ENCODE measurements around the gene USE1.

- TF ChIP-seq CTCF (conservative IDR thresholded peaks at IDR 0.05; ENCODE audit: low read depth, low read length) (no peak), CEBPB (IDR thresholded peaks at IDR 0.05; ENCODE audit: low read depth, low read length) (no peak), POLR2A (IDR thresholded peaks at IDR 0.05; ENCODE audit: low read depth, low read length) (no peak), MXI1 (IDR thresholded peaks at IDR 0.05; ENCODE audit: borderline replicate concordance, low read depth, low read length) (no peak), USF2 (IDR thresholded peaks at IDR 0.05; ENCODE audit: low read depth, low read length) (no peak), FOS (IDR thresholded peaks at IDR 0.05; ENCODE audit: low read depth, low read length) (no peak), RFX5 (IDR thresholded peaks at IDR 0.05; ENCODE audit: low read depth, low read length) (no peak), RAD21 (IDR thresholded peaks at IDR 0.05; ENCODE audit: low read length) (no peak), MAFK (IDR thresholded peaks at IDR 0.05; ENCODE audit: low read depth, low read length) (no peak)
Observed at GRCh38 chr19:17196610-17197009, 18.5 kb upstream of the USE1 start.

All from IMR-90 (cell line).